ELR (cell line): ENCODE data around the gene NDE1.

Experiments used
- DNase-seq: peaks from one replicate; pipeline ENCODE4 v3.0.0-alpha.2; 2015; ENCODE audit warnings: low read depth

NDE1 gene

DNA sequence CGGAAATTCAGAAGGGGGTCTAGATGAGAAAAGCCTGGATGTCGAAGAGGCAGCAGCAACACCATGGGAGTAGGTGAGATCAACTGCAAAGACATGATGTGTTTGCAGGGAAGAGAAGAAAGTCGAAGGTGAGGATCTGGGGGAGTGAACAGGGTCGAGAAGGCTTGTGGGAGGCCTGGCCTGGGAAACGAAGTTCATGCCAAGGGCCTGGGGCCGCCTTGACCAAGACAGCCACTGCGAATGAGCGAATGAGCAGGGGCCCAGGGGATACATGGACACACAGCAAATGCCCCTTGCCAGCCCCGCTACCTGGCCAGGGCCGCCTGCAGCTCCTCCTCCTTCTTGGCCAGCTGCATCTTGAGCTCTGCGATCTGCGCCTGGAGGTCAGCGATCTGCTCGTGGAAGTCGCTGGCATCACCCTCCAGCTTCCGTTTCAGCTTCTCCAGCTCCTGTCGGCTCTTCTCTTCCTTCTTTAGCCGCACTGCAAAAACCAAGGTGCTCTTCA is 87.1 kb downstream of the NDE1 start:
- DNase-seq, result no peak

- no peak for DNase-seq
Measured at GRCh38 chr16:15739464-15739863, 89.4 kb downstream of the NDE1 start.

- no peak for DNase-seq
Measured at GRCh38 chr16:15739950-15740349, 89.9 kb downstream of the NDE1 start.

- no peak for DNase-seq
Measured at GRCh38 chr16:15741207-15741871, 91.3 kb downstream of the NDE1 start.

DNA sequence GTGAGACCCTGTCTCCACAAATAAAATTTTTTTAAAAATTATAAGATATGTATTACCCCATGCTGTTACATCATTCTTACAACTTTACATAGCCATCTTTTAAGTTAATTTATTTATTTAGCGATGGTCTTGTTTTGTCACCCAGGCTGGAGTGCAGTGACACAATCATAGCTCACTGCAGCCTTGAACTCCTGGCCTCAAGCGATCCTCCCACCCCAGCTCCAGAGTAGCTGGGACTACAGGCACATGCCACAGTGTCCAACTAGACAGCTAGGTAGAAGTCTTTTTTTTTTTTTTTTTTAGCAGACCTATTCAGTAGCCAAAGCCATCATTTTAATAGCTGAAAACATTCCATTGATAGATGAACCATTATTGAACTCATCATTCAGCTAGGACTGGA is 92.7 kb downstream of the NDE1 start:
- no peak for DNase-seq

DNA sequence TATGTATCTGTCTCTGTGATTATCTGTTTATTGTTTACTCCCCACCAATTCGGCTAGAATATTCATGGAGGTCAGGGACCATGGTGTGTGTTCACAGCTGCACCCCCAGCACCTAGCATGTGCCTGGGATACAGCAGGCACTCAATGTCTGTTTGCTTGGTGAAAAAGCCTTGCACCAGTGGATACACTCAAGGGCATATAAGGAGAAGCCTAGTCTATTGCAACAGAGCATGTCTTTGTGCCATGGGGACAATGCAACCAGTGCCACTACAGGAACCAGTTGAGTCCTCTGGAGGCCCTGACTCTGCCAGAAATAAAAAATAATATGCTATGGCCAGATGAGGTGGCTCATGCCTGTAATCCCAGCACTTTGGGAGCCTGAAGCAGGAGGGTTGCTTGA is 93.6 kb downstream of the NDE1 start:
- no peak for DNase-seq

DNA sequence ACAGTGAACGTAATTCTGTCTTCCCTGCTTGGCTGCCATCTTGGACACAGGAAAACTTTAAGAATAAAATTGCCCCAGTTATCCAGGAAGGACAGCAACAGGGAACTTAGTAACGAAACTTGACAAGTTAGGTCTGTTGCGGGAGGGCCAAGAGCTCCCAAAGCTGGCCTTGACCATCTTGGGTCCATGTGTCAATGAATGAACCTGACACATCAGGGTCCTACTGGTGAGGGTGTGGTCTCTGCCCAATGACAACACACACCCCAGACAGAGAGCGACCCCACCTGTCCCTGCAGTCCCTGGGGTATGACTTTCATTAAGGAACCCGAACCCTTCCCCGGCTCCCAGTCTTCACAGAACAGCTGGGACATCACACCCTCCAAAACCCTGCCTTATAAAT is 96.3 kb downstream of the NDE1 start:
- no peak for DNase-seq

DNA sequence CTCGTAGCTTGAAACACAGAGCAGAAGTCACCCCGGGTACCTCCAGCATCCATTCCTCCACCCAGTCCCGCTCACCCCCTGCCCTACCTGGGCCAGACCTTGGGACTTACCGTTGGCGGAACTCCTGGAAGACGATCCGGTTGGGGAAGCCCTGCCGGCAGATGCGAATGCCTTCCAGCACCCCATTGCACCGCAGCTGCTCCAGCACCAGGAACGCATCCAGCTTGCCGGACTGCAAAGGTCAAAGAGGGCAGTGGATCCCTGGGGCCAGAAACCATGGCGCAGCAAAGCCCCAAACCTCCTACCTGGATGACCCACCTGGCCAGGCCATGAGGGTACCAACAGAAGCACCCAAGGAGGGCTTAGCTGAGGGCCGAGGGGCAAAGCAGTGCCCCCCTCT is 97.9 kb downstream of the NDE1 start:
- DNase-seq, result no peak

DNA sequence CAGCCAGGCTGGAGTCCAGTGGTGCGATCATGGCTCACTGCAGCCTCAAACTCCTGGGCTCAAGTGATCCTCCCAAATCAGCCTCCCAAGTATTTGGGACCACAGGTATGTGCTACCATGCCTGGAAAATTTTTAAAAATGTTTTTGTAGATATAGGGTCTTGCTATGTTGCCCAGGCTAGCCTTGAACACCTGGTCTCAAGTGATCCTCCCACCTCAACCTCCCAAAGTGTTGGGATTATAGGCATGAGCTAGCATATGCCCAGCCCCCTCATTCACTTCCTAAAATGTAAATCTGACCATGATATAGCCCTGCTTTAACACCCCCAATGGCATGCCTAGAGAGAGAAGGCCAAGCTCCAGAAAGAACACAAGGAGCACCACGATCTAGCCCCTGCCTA is 98.6 kb downstream of the NDE1 start:
- DNase-seq, result no peak

DNA sequence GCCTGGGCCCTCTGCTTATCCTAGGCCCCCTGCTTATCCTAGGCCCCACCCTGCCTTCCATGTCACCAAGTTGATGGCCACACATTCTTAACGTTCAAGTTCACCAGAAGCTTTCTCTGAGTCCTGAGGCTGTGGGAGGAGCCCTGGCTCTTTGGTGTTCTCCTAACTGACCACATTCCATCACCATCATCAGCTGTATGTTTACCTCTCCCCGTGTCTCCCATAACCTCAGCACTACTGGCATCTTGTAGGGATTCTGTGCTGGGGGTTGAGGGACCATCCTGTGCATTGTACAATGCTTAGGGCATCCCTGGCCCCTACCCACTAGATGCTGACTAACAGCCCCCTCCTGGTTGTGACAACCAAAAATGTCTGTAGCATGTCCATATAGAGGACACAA is 99.3 kb downstream of the NDE1 start:
- no peak for DNase-seq

GRCh38 chr16:15749985-15750384 is 99.9 kb downstream of the NDE1 start:
- no peak for DNase-seq

DNA sequence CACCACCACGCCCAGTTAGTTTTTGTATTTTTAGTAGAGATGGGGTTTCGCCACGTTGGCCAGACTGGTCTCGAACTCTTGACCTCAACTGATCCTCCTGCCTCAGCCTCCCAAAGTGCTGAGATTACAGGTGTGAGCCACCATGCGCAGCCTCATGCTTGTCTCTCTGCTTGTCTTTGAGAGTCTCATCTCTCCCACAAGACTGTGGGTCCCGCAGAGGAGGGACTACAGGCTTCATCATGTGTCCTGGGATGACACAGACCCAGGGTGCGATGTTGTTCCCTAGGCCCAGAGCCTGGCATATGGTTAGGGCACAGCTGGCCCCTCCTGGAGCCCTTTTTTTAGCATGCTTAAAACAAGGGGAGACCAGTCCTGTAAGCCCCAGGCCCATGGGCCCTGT is 101.9 kb downstream of the NDE1 start:
- DNase-seq, result no peak

GRCh38 chr16:15752717-15753488 is 102.9 kb downstream of the NDE1 start:
- no peak for DNase-seq

- no peak for DNase-seq
Measured at GRCh38 chr16:15754821-15755534, 104.9 kb downstream of the NDE1 start.

GRCh38 chr16:15757077-15757386 is 107.0 kb downstream of the NDE1 start:
- DNase-seq, result no peak

- DNase-seq, result no peak
Measured at GRCh38 chr16:15757630-15758251, 107.7 kb downstream of the NDE1 start.

DNA sequence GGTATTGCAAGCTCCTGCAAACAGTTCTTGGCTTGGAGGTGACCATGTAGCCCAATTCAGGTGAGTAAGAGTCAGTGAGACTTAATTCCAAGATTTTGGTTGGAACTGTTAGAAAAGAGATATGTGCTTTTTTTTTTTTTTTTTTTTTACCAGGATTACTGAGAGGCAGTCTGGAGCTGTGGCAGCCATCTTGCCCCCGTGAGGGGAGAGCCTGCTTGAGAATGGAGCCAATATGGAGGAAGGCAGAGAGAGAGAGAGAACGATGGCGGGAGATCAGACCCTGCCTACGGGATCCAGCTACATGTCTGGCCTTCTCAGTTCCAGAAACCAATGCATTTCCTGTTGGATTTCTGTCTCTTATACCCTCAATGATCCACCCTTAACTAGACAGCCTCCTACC is 109.0 kb downstream of the NDE1 start:
- no peak for DNase-seq

GRCh38 chr16:15760129-15760528 is 110.1 kb downstream of the NDE1 start:
- no peak for DNase-seq

- no peak for DNase-seq
Measured at GRCh38 chr16:15764112-15764511, 114.1 kb downstream of the NDE1 start.

GRCh38 chr16:15765116-15765515 is 115.1 kb downstream of the NDE1 start:
- no peak for DNase-seq

- peak; percentile 36 for DNase-seq
Measured at GRCh38 chr16:15765880-15766279, 115.8 kb downstream of the NDE1 start.

DNA sequence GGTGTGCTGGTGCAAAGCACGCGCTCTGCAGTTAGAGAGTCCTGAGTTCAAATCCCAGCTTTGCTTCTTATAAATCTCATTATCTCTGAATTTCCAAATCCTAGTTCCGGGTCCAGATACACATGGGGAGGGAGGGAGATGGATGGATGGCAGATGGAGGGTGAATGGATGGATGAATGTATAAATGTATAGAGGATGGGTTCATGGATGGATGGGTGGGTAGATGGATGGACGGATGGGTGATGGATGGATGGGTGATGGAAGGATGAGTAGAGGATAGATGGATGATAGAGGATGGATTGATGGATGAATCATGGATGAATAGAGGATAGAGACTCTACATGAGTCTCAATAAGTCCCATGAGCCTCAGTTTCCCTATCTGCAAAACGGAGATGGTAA is 116.9 kb downstream of the NDE1 start:
- DNase-seq, result no peak

DNA sequence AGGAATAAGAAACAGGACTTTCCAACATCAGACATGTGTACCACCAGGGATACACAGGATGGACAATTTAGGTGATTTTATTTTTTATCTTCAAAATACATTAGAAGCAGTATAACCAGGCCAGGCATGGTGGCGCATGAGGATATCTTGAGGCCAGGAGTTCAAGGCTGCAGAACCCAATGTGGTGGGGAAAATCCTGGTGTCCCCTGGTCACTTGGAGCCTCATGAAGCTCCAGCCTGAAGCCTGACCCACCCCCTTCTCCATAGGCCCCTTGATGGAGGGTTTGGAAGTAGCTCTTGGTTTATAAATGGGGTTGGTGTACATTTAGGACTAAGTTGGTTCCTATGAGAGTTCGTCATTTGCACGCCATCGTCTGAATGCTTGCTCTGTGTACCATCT is 118.2 kb downstream of the NDE1 start:
- no peak for DNase-seq
